Stimulated activated naive CD8-positive, alpha-beta T cell treated with anti-CD3 and anti-CD28 coated beads, Interleukin-15, Interleukin-2, amounts not matched to agents 100 ng/mL and 50 ng/mL, for 24 hours (primary cell): Measurements from ENCODE around the gene ZNF516.

ENCODE experiments used
- H3K27ac Mint-ChIP-seq: one replicate; pipeline ENCODE4 v1.8.0; 2021; ENCODE audit warnings: mild to moderate bottlenecking, mixed read lengths
- H3K27me3 Mint-ChIP-seq: one replicate; pipeline ENCODE4 v1.8.0; 2021; ENCODE audit warnings: mixed read lengths
- H3K36me3 Mint-ChIP-seq: one replicate; pipeline ENCODE4 v1.8.0; 2021; ENCODE audit warnings: low read depth, mixed read lengths
- H3K4me1 Mint-ChIP-seq: one replicate; pipeline ENCODE4 v1.8.0; 2021; ENCODE audit warnings: low read depth, mixed read lengths
- H3K4me3 Mint-ChIP-seq: one replicate; pipeline ENCODE4 v1.8.0; 2021; ENCODE audit warnings: mild to moderate bottlenecking, mixed read lengths
- H3K9me3 Mint-ChIP-seq: one replicate; pipeline ENCODE4 v1.8.0; 2021; ENCODE audit warnings: mixed read lengths

Gene ZNF516

DNA sequence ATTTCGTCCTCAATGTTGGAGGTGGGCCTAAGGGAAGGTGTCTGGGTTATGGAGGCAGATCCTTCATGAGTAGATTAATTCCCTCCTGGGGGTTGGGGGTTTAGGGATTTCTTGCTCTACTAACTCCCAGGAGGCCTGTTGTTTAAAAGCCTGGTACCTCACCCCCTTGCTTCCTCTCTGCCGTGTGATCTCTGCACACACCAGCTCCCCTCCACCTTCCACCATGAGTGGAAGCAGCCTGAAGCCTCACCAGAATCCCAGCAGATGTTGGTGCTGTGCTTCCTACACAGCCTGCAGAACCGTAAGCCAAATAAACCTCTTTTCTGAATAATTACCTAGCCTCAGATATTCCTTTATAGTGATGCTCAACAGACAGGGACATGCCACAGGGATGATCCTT lies 141.5 kb downstream of the ZNF516 start:
- Mint-ChIP-seq H3K9me3 (peaks cover 11% of the 10 kb centered on the region), H3K4me1 (peaks cover 9% of the 10 kb centered on the region), H3K27ac (no peak overlapping the region), H3K36me3 (peaks cover 14% of the 10 kb centered on the region), H3K4me3 (no peak overlapping the region), H3K27me3 (peaks cover 4% of the 10 kb centered on the region)

DNA sequence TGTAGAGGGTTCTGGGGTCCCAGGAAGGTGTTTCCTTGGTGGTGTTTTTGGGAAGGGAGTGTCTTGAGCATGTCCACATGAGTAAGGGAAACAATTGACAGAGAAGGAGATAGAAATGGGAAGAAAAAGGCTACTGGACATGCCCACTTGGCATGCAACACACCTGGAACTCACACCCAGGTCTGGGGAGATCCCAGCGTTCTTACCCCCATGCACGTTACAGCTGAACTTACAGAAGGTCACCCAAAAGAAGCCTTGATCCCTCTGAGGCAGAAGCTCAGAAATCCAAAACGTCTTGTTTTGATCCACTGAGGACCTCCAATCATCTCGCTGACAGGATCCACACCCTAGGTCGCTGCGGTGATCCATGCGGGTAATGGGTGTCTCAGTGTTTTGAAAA lies 142.0 kb downstream of the ZNF516 start:
- H3K4me1 Mint-ChIP-seq: peaks cover 9% of the 10 kb centered on the region
- H3K9me3 Mint-ChIP-seq: peaks cover 11% of the 10 kb centered on the region
- H3K27me3 Mint-ChIP-seq: peaks cover 4% of the 10 kb centered on the region
- no peak overlapping the region for H3K4me3 Mint-ChIP-seq
- no peak overlapping the region for H3K27ac Mint-ChIP-seq
- H3K36me3 Mint-ChIP-seq: peaks cover 14% of the 10 kb centered on the region

DNA sequence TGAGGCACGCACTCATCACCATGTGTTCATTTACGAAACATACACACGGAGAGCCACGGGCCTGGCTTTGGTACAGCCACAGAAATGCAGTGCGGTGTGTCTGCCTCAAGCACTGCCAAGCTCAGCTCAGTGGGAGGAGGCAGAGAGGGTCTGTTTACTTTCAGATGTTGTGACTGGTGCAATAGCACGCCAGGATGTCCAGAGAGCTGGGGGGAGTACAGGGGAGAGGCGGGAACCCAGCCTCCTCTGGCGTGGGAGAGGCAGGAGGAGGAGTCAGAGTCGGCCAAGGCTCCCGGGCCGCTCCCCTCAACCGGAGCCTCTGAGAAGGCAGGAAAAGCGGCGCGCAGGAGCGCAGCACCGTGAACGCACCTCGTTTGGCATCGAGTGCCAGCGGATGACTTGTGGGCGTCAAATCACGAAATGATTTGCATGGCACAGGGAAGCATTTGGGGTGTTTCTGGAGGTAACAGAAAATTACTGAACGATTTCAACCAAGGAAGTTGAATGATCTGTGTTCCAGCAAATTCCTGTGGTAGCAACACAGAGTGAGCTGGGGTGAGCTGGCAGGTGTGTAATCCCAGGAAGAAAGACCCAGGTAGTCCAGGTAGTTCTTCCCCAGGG lies 143.0 kb downstream of the ZNF516 start:
- Mint-ChIP-seq H3K36me3 (peaks cover 14% of the 10 kb centered on the region), H3K9me3 (peaks cover 11% of the 10 kb centered on the region), H3K27me3 (peaks cover 4% of the 10 kb centered on the region), H3K4me1 (peaks cover 9% of the 10 kb centered on the region), H3K4me3 (no peak overlapping the region), H3K27ac (no peak overlapping the region)

DNA sequence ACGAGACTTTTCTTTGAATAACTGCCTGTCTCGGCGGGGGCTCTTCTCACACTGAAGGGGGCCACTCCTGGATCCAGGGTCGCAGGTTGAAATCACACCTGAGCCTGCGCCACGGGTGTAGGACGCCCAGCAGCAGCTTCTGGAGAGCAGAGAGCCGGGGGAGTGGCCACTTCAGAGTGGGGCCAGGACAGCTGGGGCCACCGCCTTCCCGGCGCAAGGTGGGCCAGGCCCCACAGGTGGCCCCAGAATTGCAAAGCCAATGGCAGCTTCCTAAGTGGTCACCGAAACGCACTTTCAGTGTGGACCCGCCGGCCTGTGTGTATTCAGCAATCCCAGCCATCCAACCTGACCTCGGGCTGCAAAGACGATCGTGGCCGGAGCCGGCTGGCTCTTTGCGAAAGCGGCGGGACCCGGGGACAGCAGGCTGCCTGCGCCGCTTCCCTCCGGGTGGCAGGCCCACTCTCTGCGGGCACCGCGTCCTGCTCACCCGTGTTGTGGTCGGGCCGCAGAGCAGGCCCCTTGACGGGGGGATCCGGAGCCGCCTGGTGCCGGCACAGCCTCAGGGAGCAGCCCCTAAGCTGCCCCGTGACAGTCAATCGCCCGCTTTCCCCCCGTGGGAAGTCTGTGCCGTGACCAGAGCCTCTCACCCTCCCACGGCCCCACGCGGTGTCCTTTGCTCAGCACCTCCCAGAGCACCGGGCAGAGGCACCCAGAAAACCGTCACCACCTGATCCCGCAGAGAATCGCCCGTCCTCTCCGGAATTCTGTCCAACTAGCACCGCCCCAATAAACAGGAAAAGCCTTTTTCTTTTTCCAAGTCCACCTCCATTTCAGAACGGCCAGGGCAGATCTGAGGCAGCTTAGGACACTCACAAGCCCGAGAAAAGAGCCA lies 144.7 kb downstream of the ZNF516 start:
- Mint-ChIP-seq H3K27ac (no peak overlapping the region), H3K4me3 (no peak overlapping the region), H3K36me3 (peaks cover 3% of the 10 kb centered on the region), H3K9me3 (peaks cover 11% of the 10 kb centered on the region), H3K4me1 (peaks cover 9% of the 10 kb centered on the region), H3K27me3 (peaks cover 4% of the 10 kb centered on the region)

DNA sequence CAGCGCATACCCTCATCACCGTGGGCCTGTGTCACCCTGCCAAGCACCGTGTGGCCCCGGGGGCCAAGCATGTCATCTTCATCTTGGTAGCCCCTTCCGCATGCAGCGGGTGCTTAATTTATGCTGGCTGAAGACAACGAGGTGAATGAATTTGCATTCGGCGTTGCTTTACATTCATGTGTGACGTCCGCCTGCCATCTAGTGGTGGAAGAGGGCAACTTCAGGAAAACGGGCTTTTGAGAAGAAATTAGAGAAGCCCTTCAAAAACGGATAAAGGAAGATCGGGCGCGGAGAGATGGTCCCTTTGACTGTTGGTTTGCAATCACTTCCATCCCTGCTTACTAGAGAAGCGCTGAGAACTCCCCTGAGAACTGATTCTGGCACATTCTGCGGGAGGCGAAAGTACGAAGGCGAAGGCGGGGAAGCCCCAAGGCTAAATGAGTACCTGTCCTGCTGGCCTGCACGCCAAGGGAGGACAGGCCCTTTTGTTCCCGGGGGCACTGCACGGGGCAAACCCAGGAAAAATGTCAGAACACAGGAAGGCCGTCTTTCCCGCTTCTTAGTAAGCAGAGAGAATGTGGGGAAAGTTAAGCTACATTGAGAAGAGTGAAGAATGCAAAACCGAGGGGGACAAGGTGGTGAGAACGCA lies 145.9 kb downstream of the ZNF516 start:
- peaks cover 7% of the 10 kb centered on the region for H3K9me3 Mint-ChIP-seq
- peaks cover 4% of the 10 kb centered on the region for H3K27me3 Mint-ChIP-seq
- peaks cover 9% of the 10 kb centered on the region for H3K4me1 Mint-ChIP-seq
- peak overlapping the region; percentile 62 for H3K27ac Mint-ChIP-seq
- peaks cover 2% of the 10 kb centered on the region for H3K36me3 Mint-ChIP-seq
- H3K4me3 Mint-ChIP-seq: peak overlapping the region; percentile 22

DNA sequence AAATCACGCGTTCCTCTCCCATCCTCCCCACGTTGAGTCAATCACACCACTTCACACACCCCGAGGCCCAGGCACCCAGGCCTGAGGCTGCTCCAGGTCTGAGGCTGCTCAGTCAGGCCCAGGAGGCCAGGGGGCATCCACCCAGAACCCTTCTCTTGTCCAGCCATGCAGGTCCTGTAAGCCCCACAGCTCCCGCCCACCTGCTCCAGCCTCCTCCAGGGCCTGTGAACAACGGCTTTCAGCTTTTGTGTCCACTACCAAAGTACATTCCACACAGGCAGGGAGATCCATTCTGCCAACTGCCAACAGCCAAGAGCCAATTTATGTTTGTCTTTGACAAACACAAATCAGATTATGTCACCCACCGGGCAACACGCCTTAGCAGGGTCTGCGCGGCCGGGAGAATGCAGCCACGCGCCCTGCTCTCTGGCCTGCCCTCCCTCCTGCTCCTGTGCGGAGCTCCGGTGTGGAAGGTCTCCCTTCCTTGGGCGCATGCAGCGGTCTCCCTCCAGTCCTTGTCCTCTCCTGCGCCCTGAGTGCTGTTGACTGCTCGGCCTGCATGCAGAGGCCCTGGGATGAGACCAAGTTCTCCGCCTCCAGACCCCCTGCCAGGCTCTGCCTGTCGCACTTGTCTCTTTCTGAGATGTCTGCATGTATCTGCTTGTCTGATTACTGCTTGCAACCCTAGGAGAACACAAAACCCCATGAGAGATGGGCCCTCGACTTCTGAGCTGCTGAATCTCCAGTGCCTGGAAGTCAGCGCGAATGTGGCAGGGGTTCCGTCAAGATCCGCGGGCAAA lies 146.6 kb downstream of the ZNF516 start:
- Mint-ChIP-seq H3K9me3 (peaks cover 6% of the 10 kb centered on the region), H3K4me1 (peaks cover 9% of the 10 kb centered on the region), H3K36me3 (no peaks in the 10 kb centered on the region), H3K27me3 (peaks cover 4% of the 10 kb centered on the region), H3K4me3 (no peak overlapping the region), H3K27ac (no peak overlapping the region)

DNA sequence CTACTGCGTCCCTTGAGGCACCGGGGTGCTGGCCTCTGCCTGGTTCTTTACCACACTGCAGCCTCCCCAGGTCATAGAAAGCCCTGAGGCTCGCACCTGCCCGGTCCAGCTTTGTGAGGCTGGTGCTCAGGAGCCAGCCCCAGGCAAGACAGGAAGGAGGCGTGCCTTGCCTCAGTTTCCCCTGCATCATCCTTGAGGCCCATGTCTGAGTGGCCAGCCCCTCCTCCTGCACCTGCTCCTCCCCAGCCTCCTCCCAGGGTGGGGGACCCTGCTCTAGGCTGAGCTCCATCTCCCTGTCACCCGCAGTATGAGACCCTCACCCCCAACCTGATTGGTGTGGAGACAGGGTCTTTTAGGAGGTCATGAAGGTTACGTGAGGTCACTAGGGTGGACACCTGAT lies 147.7 kb downstream of the ZNF516 start:
- Mint-ChIP-seq H3K4me1 (peaks cover 9% of the 10 kb centered on the region), H3K27ac (no peak overlapping the region), H3K27me3 (peaks cover 4% of the 10 kb centered on the region), H3K9me3 (no peaks in the 10 kb centered on the region), H3K36me3 (no peaks in the 10 kb centered on the region), H3K4me3 (no peak overlapping the region)

DNA sequence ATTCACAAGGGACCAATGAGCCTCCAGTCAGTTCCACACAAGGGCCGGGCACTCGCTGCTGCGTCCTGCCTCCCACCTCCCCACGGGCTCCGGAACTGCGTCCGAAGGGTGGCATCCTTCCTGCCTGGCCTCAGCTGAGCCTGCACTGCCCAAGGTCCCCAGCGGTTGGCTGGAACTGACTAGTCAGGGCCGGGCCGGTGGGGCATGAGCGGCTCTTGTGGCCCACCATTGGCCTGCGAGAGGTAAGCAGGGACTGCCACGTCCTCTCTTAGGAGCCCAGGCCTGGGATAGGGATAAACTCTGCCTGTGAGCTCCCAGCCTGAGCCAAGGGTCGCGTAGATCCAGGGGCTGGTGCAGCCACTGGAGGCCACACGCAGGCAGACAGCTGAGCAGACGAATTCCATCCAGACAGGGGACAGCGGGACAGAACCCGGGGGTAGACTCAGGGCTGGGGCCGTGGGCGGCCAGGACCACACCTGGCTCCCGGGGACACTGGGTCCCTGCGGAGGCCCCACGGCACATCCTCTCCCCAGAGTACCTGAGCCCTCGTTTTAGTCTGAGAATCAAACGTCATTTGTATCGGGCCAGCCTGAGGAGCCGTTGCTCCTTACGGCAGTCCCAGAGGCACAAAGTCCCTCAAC lies 148.4 kb downstream of the ZNF516 start:
- Mint-ChIP-seq H3K4me1 (peaks cover 9% of the 10 kb centered on the region), H3K9me3 (no peaks in the 10 kb centered on the region)

DNA sequence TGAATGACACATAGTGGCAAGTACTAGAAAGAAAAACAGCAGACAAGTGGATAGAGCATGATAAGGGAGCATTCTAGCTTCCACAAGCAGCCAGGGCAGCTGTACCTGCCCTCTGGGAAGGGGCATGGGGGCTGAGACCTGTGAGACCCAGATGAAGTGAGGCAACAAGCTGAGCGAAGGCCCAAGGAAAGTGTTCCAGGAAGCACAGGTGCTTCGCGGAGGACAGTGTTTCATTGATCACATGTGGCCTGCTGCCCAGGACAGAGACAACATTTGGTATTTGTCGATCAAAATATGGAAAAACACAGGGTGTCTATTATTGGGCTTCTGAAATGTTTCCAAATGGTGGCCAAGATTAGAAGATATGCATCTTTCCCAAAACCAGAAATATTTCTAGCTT lies 149.1 kb downstream of the ZNF516 start:
- Mint-ChIP-seq H3K27ac (no peak overlapping the region), H3K9me3 (no peaks in the 10 kb centered on the region), H3K4me3 (no peak overlapping the region), H3K36me3 (no peaks in the 10 kb centered on the region), H3K27me3 (peaks cover 4% of the 10 kb centered on the region), H3K4me1 (peaks cover 9% of the 10 kb centered on the region)

More for the DNA sequence above, 148.4 kb downstream of the ZNF516 start:
- Mint-ChIP-seq H3K27ac (no peak overlapping the region), H3K27me3 (peaks cover 4% of the 10 kb centered on the region), H3K36me3 (no peaks in the 10 kb centered on the region), H3K4me3 (no peak overlapping the region)

DNA sequence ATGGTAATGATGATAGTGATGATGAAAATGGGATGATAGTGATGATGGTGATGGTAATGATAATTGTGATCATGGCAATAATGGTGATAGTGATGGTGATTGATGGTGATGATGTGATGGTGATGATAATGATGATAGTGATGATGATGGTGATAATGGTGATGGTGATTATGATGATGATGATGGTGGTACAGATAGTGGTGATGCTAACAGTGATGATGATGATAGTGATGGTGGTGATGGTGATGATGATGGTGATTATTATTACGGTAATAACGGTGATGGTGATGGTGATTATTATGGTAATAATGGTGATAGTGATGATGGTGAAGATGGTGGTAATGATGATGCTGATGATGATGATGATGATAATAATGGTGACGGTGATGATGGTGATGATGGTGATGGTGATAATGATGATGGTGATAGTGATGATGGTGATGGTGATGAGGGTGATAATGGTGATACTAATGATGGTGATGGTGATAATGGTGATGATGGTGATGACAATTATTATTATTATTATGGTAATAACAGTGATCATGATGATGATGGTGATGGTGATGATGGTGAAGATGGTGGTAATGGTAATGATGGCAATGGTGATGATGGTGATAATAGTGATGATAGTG lies 151.0 kb downstream of the ZNF516 start:
- H3K36me3 Mint-ChIP-seq: peaks cover 6% of the 10 kb centered on the region
- no peak overlapping the region for H3K27ac Mint-ChIP-seq
- no peaks in the 10 kb centered on the region for H3K9me3 Mint-ChIP-seq
- H3K27me3 Mint-ChIP-seq: no peaks in the 10 kb centered on the region
- H3K4me1 Mint-ChIP-seq: peaks cover 4% of the 10 kb centered on the region
- H3K4me3 Mint-ChIP-seq: no peak overlapping the region

DNA sequence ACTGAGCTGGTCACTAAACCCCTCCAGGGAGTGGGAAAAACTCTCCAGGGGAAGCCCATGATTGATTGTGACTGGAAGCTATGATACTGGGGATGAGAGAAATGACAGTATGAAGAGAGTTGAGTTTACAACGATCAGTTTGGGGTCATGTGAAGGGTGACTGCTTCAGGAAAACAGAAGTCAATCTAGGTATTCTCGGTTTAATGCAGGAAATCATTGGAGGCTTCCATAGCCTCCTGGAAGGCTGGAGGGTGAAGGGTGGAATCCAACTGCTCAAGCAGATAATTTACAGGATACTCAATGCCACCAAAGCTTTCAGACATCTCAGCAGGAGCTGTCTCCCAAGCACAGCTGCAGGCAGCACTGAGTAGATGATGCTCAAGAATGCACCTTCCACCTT lies 154.6 kb downstream of the ZNF516 start:
- H3K36me3 Mint-ChIP-seq: peaks cover 6% of the 10 kb centered on the region
- H3K4me1 Mint-ChIP-seq: no peaks in the 10 kb centered on the region
- H3K27ac Mint-ChIP-seq: no peak overlapping the region
- no peak overlapping the region for H3K4me3 Mint-ChIP-seq
- no peaks in the 10 kb centered on the region for H3K9me3 Mint-ChIP-seq
- H3K27me3 Mint-ChIP-seq: no peaks in the 10 kb centered on the region

DNA sequence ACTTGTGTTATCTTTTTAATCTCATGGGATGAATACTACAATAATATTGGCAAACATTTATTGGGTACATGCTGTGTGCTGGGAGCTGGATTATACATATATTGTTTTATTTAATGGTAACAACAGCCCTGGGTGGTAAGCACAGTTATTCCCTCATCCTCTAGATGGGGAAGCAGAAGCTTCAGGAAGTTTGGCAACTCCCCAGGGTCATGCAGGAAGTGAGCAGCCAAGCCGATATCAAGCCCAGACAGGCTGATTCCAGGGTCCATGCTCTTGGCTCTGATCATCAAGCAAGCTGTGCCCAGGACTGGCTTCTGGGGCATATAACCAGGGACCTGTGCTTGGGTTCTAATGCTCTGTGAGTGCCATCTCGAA lies 155.8 kb downstream of the ZNF516 start:
- no peaks in the 10 kb centered on the region for H3K27me3 Mint-ChIP-seq
- peaks cover 6% of the 10 kb centered on the region for H3K36me3 Mint-ChIP-seq
- H3K27ac Mint-ChIP-seq: no peak overlapping the region
- no peak overlapping the region for H3K4me3 Mint-ChIP-seq
- H3K9me3 Mint-ChIP-seq: no peaks in the 10 kb centered on the region
- H3K4me1 Mint-ChIP-seq: no peaks in the 10 kb centered on the region

DNA sequence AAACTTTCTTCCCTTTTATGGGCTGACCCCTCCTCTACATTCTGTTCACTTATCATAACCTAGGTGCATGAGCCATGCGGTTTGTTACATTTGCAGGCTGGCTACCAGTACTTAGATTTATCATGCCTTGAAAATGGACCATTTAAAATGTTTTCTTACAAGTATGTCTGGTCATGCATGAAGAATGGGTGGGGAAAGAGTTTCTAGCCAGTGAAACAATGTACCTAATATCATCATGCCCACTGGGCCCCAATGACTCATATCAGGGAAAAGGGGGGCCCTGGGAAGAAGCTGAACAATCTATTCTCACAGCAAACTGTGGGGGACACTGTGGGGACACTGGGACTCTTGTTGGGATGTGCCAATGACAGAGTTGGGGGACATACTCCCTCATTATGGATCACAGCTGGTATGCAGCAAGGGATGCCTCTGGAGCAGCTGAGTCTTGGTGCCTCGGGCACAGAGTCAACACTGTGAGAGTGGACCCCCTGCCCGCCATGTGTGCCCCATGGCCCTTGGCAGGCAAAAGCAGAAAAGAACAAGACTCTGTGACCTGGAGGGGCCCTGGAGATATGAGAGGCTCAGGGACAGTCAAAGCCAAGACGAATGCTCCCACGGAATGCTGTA lies 156.3 kb downstream of the ZNF516 start:
- H3K4me3 Mint-ChIP-seq: no peak overlapping the region
- no peaks in the 10 kb centered on the region for H3K9me3 Mint-ChIP-seq
- no peak overlapping the region for H3K27ac Mint-ChIP-seq
- H3K36me3 Mint-ChIP-seq: peaks cover 6% of the 10 kb centered on the region
- H3K27me3 Mint-ChIP-seq: no peaks in the 10 kb centered on the region
- H3K4me1 Mint-ChIP-seq: no peaks in the 10 kb centered on the region

DNA sequence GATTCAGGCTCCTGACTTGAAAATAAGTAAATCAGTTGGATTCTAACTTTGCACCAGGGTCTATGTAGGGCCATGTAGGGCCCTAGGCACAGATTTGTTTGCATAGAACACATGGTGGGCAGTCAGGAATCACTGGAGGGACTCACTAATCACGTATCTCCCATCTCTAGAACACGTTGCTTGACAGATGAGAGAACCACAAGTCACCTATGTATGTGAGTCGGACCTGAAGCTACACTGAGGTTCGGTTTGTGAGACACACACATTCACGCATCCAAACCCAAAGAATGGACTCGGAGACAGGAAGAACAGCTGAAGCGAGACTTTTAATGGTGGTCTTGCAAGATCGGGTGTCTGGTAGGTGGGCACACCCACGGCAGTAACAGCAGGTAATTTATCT lies 157.0 kb downstream of the ZNF516 start:
- no peaks in the 10 kb centered on the region for H3K9me3 Mint-ChIP-seq
- H3K36me3 Mint-ChIP-seq: peaks cover 6% of the 10 kb centered on the region
- no peaks in the 10 kb centered on the region for H3K4me1 Mint-ChIP-seq
- no peak overlapping the region for H3K27ac Mint-ChIP-seq
- no peak overlapping the region for H3K4me3 Mint-ChIP-seq
- no peaks in the 10 kb centered on the region for H3K27me3 Mint-ChIP-seq
